Thyroid gland (tissue), 4 donors: ENCODE results near the gene BCLAF1. TPM values are rescaled to one million over a fixed set of nuclear protein-coding genes. Genes with fewer than 3 reads are reported as not detected.

Experiments used
- DNase-seq, 2 donors: peaks; one replicate each; pipeline ENCODE4 v3.0.0-alpha.2; 2019
- H3K27ac ChIP-seq, 3 donors: fragments of 200-600 bp; sonication (generic); 1 replicate in 2 of 3; 2 replicates in 1 of 3; pipeline ENCODE4 v1.5.1; 2016 to 2019; ENCODE audit warnings: mild to moderate bottlenecking in 1 of 3, moderate library complexity in 1 of 3
- H3K27me3 ChIP-seq: fragments of 200-600 bp; sonication (generic); one replicate; pipeline ENCODE4 v1.5.1; 2019
- H3K36me3 ChIP-seq, 2 donors: fragments of 200-600 bp; sonication (generic); one replicate each; pipeline ENCODE4 v1.5.1; 2016 to 2019
- H3K4me1 ChIP-seq, 2 donors: fragments of 200-600 bp; sonication (generic); one replicate each; pipeline ENCODE4 v1.5.1; 2017 to 2019
- H3K4me3 ChIP-seq, 3 donors: fragments of 200-600 bp; sonication (generic); replicated peaks in 1 of 3; 1 replicate in 2 of 3; 2 replicates in 1 of 3; pipeline ENCODE4 v1.5.1; 2016; ENCODE audit warnings: mild to moderate bottlenecking in 1 of 3
- H3K9me3 ChIP-seq: fragments of 200-600 bp; sonication (generic); one replicate; pipeline ENCODE4 v1.5.1; 2017
- CTCF ChIP-seq, 6 experiments: fragments of 200-600 bp in 3 of 6; fragments of 450-650 bp in 3 of 6; sonication (generic) in 3 of 6; IDR thresholded peaks; one replicate each; pipeline ENCODE4 v1.5.1; 2016 to 2019; ENCODE audit warnings: antibody characterized with exemption in 6 of 6, mild to moderate bottlenecking in 2 of 6, inconsistent platforms in 1 of 6, moderate library complexity in 1 of 6
- POLR2A ChIP-seq, 2 donors: fragments of 450-650 bp; IDR thresholded peaks; one replicate each; pipeline ENCODE4 v1.6.1; 2017; ENCODE audit warnings: antibody characterized with exemption in 2 of 2, mild to moderate bottlenecking in 2 of 2, moderate library complexity in 1 of 2
- WGBS, 2 donors: methylation state at CpG; one replicate each; pipeline ENCODE4 v1.1.5; 2017; 5-methylcytosine and 5-hydroxymethylcytosine counted together
- intact Hi-C: fragments of 100-400 bp; cut with DNase I; formaldehyde crosslinking; loops from one replicate; pipeline ENCODE4 v1.15.1; 2023
- total RNA-seq, 4 donors: library from RNA; depleted of rRNA; stranded (reverse); fragments of >200 nt; gene quantifications; one replicate each; pipeline ENCODE4 v1.2.3, GENCODE V29; 2016

BCLAF1 gene
- total RNA-seq, 4 donors from 2014 or later: 149 to 209 (median 169) TPM

DNA sequence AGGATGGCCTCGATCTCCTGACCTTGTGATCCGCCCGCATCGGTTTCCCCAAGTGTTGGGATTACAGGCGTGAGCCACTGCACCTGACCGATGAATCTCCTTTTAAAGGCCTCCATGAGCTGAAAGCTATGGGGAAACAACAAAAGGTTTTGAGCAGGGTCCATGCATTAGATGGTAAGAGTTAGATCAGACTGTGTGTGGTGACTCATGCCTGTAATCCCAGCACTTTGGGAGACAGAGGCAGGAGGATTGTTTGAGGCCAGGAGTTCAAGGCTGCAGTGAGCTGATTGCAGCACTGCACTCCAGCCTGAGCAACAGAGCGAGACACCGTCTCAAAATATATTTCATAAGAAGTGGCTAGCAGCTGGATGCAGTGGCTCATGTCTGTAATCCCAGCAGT lies 41.0 kb upstream of the BCLAF1 start:
- H3K27me3 ChIP-seq: no peaks in the 10 kb centered on the region
- WGBS, 2 donors: 96 to 97% methylated on average over 8 of the region's 8 CpGs
- DNase-seq: no peak
- no peak overlapping the region for H3K27ac ChIP-seq
- H3K36me3 ChIP-seq: no peaks in the 10 kb centered on the region
- H3K4me1 ChIP-seq: peaks cover 0 to 9% of the 10 kb centered on the region in 2 donors
- H3K4me3 ChIP-seq: no peak overlapping the region
- H3K9me3 ChIP-seq: no peaks in the 10 kb centered on the region
- TF ChIP-seq CTCF (IDR thresholded peaks at IDR 0.05) (no peak), POLR2A (IDR thresholded peaks at IDR 0.05) (no peak)
- intact Hi-C loops: no loop called here

- Histone ChIP-seq H3K4me1 (peaks cover 0 to 18% of the 10 kb centered on the region in 2 donors), H3K9me3 (no peaks in the 10 kb centered on the region), H3K36me3 (no peaks in the 10 kb centered on the region), H3K27me3 (no peaks in the 10 kb centered on the region), H3K4me3 (no peak overlapping the region), H3K27ac (peak overlapping the region in 1 of 3 donors; percentile 10)
- TF ChIP-seq POLR2A (IDR thresholded peaks at IDR 0.05): no peak
- no peak for TF ChIP-seq CTCF (IDR thresholded peaks at IDR 0.05)
- intact Hi-C loops: no loop called here
- peak; percentile 39 to 43 for DNase-seq
- 32 to 41% methylated on average over 8 of the region's 8 CpGs for WGBS, 2 donors
These were observed 36.5 kb upstream of the BCLAF1 start for GRCh38 chr6:136326038-136326553.

DNA sequence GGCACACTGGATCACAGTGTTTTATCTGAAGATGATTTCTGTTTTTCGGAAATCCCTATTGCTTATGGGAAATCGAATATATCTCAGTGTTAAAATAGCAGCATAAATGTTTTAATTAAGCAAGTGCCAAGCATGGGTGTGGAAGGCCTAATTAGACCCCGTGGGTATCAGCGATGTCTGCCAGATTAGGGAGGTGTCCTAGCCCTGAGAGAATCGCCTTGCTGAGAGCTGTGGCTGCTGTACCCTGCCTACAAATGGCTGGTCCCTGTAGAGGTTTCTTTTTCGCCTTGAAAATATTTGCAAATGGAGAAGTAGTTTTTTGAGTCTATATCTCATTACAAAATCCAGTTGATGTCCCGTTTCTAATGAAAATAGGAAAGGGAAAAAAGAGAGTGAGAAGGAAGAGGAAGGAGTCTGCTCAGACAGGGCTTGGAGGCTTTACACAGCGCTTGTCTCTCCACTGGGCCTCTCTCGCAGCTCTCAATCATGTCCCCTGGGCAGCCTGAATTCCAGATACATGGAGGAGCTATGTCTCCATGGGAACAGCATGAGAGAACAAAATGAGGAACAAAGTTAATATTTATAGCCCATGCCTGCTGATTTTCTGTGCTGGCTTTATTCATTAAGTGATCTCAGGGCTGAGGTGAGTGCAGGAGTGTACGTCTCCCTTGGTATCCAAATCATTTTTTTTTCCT lies 35.2 kb upstream of the BCLAF1 start:
- WGBS, 2 donors: 77 to 80% methylated on average over 10 of the region's 10 CpGs
- H3K9me3 ChIP-seq: no peaks in the 10 kb centered on the region
- intact Hi-C loops: no loop called here

GRCh38 chr6:136323431-136324112 lies 33.9 kb upstream of the BCLAF1 start:
- peaks cover 0 to 18% of the 10 kb centered on the region in 2 donors for H3K4me1 ChIP-seq
- WGBS, 2 donors: 85 to 87% methylated on average over 10 of the region's 10 CpGs
- intact Hi-C loops: no loop called here
- no peaks in the 10 kb centered on the region for H3K9me3 ChIP-seq
- H3K36me3 ChIP-seq: no peaks in the 10 kb centered on the region
- no peak for DNase-seq
- H3K27ac ChIP-seq: no peak overlapping the region
- TF ChIP-seq CTCF (IDR thresholded peaks at IDR 0.05): no peak
- no peak for TF ChIP-seq POLR2A (IDR thresholded peaks at IDR 0.05)
- H3K27me3 ChIP-seq: no peaks in the 10 kb centered on the region
- H3K4me3 ChIP-seq: no peak overlapping the region

More for the DNA sequence above, 35.2 kb upstream of the BCLAF1 start:
- Histone ChIP-seq H3K27me3 (no peaks in the 10 kb centered on the region), H3K4me3 (no peak overlapping the region), H3K36me3 (no peaks in the 10 kb centered on the region), H3K4me1 (peaks cover 0 to 18% of the 10 kb centered on the region in 2 donors), H3K27ac (no peak overlapping the region)
- DNase-seq: no peak
- TF ChIP-seq CTCF (IDR thresholded peaks at IDR 0.05) (no peak), POLR2A (IDR thresholded peaks at IDR 0.05) (no peak)

GRCh38 chr6:136319732-136320131 lies 30.1 kb upstream of the BCLAF1 start:
- TF ChIP-seq CTCF (IDR thresholded peaks at IDR 0.05) (no peak), POLR2A (IDR thresholded peaks at IDR 0.05) (no peak)
- intact Hi-C loops: no loop called here

More at GRCh38 chr6:136319732-136320131, 30.1 kb upstream of the BCLAF1 start:
- H3K27me3 ChIP-seq: no peaks in the 10 kb centered on the region
- H3K9me3 ChIP-seq: no peaks in the 10 kb centered on the region
- H3K27ac ChIP-seq: no peak overlapping the region
- H3K36me3 ChIP-seq: no peaks in the 10 kb centered on the region
- H3K4me3 ChIP-seq: no peak overlapping the region
- H3K4me1 ChIP-seq: peaks cover 0 to under 1% of the 10 kb centered on the region in 2 donors
- DNase-seq: no peak
